Heart right ventricle (tissue), 16 donors: ENCODE data around the gene NCL. TPM values are rescaled to one million over a fixed set of nuclear protein-coding genes. Genes with fewer than 3 reads are reported as not detected.

Experiments
- ATAC-seq, 8 donors: fragments of 200-7000 bp; cut with Tn5 transposase; one replicate each; pipeline ENCODE4 v1.9.1; 2020; ENCODE audit warnings: mild to moderate bottlenecking in 8 of 8, moderate library complexity in 8 of 8, moderate number of reproducible peaks in 1 of 8
- DNase-seq, 2 donors: peaks; one replicate each; pipeline ENCODE4 v3.0.0-alpha.2; 2020
- H3K27ac ChIP-seq, 10 donors: fragments of 200-600 bp; sonication (generic) in 2 of 10; one replicate each; pipeline versions ENCODE4 v1.5.0 to v1.8.0; 2020 to 2022; ENCODE audit warnings: mild to moderate bottlenecking in 3 of 10
- H3K27me3 ChIP-seq, 7 donors: fragments of 200-600 bp; one replicate each; pipeline ENCODE4 v1.8.0; 2021 to 2022; ENCODE audit warnings: mild to moderate bottlenecking in 2 of 7
- H3K36me3 ChIP-seq, 9 donors: fragments of 200-600 bp; sonication (generic) in 1 of 9; one replicate each; pipeline versions ENCODE4 v1.5.0 to v1.8.0; 2020 to 2022; ENCODE audit warnings: mild to moderate bottlenecking in 2 of 9
- H3K4me1 ChIP-seq, 9 donors: fragments of 200-600 bp; sonication (generic) in 1 of 9; one replicate each; pipeline versions ENCODE4 v1.5.0 to v1.8.0; 2020 to 2022; ENCODE audit warnings: mild to moderate bottlenecking in 4 of 9
- H3K4me3 ChIP-seq, 10 donors: fragments of 200-600 bp; sonication (generic) in 2 of 10; one replicate each; pipeline versions ENCODE4 v1.5.0 to v1.8.0; 2020 to 2022; ENCODE audit warnings: mild to moderate bottlenecking in 7 of 10, moderate library complexity in 2 of 10
- H3K9me3 ChIP-seq, 11 donors: fragments of 200-600 bp in 10 of 11; sonication (generic) in 2 of 11; one replicate each; pipeline versions ENCODE4 v1.5.0 to v1.8.0; 2013 to 2022; ENCODE audit warnings: mild to moderate bottlenecking in 2 of 11, control low read depth in 1 of 11, moderate library complexity in 1 of 11
- WGBS, 2 donors: extraction: QIAGEN DNeasy Blood & Tissue Kit; methylation state at CpG; one replicate each; pipeline ENCODE4 v1.1.7; 2013; ENCODE audit warnings: inconsistent platforms in 1 of 2; 5-methylcytosine and 5-hydroxymethylcytosine counted together
- intact Hi-C, 10 donors: fragments of 100-400 bp; cut with DNase I; formaldehyde crosslinking; loops; one replicate each; pipeline versions ENCODE4 v1.11.1 to v1.14.2; 2022
- polyA plus RNA-seq, 2 donors: library from polyadenylated mRNA; stranded (reverse); fragments of 200-250 nt; gene quantifications; one replicate each; pipeline ENCODE4 v1.2.3, GENCODE V29; 2013
- total RNA-seq, 10 donors: library from RNA; stranded (reverse); fragmentation: NEBNext Ultra II Directional in 3 of 10; extraction: Animal tissue kit (Norgen Biotek cat#: 25700) in 3 of 10; gene quantifications; one replicate each; pipeline versions ENCODE4 v1.2.1 to v1.2.4, GENCODE V29; 2021 to 2023
- TF ChIP-seq, protein P1 (sequence below), 9 donors: fragments of 200-600 bp; sonication (generic) in 2 of 9; IDR thresholded peaks; one replicate each; pipeline versions ENCODE4 v1.5.0 to v1.8.0; 2021 to 2022; ENCODE audit warnings: antibody characterized with exemption in 9 of 9, mild to moderate bottlenecking in 5 of 9, moderate library complexity in 1 of 9
- donor health status: Arrhythmogenic right ventricular cardiomyopathy.
- donor health status: ischemic (EF 13 %, LVEDD 7.1; RV severe dilation, severe dysfunction).
- donor health status: healthy with polysubstance abuse.
- donor health status: DM: no; HTN: yes; CAD: no.
- donor health status: DM: no; HTN: no; CAD: no.
- donor health status: ischemic (EF 25% LVEDD 6.9; RV normal size, moderate dysfunction).
- donor health status: ischemic (EF 25% LVEDD 5.7; RV mildly dilated, moderate dysfunction).
- donor health status: healthy.
- donor health status: DM: yes; HTN: yes; CAD: no.
- donor health status: Ischemic cardiomyopathy.
- donor health status: ischemic (EF 35%, LVEDD 5.7; RV mildly dilated, moderate dysfunction).
- donor health status: nonischemic (EF 11% LVEDD 7.7; RV severe dilation, severe dysfunction).
- donor health status: DM: yes; HTN: yes; CAD: no.
- donor health status: PGD.
- donor health status: ischemic (EF 29% LVEDD 5.4; RV normal size, mild dysfunction).
- donor health status: nonischemic (EF 23%, LVEDD 6.1; RV moderate dilation, normal function).

Gene NCL
- total and polyA plus RNA-seq, 12 donors: 127 to 363 (median 300) TPM

DNA sequence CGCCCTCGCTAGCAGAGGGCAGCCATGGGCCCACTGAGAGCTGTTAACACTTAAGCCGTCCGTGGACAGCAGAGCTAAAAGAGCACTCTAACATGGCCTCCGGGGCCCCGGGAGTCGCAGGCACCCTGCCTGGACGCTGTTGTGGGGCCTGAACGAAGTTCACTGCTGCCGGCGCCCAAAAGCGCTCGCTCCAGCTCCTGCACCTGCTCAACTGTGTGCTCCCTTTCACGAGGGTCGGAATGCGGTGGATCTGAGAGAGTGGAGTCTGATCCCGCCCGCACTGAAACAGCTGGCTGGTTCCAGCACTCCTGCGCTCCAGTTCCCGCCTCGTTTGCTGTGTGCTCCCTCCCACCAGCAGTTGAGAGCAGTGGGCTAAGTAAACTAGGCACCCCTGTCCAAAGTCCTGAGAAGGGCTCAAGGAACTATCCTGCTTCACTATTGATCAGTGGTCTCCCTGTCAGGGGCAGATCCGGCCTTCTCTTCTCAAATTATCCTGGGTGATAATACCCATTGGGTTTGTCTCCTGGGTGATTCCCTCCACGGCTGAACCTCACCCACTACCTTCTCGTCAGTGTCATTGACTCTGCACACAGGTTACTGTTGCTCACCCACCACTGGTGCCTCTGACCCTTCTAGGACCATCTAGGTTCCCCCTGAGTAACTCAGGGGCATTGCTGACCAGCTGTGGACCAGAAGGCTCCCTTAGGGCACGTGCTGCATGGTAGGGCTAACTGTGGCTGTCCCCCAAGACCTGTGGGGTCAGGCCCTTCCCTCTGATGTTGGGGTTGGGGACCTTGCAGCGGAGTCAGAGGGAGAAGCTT is 45.3 kb downstream of the NCL start:
- no peak overlapping the region for H3K4me3 ChIP-seq
- no peak overlapping the region for H3K27ac ChIP-seq
- H3K27me3 ChIP-seq: peaks cover 0 to 39% (median 11%) of the 10 kb centered on the region in 7 donors
- intact Hi-C loops: loop anchor here in 3 of 10 donors (10.0 kb wide), 1 partner anchor 314 kb away; no protein-coding TSS in a partner anchor
- ATAC-seq (no peak), DNase-seq (no peak)
- no peaks in the 10 kb centered on the region for H3K36me3 ChIP-seq
- no peaks in the 10 kb centered on the region for H3K9me3 ChIP-seq
- TF ChIP-seq, protein P1, sequence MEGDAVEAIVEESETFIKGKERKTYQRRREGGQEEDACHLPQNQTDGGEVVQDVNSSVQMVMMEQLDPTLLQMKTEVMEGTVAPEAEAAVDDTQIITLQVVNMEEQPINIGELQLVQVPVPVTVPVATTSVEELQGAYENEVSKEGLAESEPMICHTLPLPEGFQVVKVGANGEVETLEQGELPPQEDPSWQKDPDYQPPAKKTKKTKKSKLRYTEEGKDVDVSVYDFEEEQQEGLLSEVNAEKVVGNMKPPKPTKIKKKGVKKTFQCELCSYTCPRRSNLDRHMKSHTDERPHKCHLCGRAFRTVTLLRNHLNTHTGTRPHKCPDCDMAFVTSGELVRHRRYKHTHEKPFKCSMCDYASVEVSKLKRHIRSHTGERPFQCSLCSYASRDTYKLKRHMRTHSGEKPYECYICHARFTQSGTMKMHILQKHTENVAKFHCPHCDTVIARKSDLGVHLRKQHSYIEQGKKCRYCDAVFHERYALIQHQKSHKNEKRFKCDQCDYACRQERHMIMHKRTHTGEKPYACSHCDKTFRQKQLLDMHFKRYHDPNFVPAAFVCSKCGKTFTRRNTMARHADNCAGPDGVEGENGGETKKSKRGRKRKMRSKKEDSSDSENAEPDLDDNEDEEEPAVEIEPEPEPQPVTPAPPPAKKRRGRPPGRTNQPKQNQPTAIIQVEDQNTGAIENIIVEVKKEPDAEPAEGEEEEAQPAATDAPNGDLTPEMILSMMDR (IDR thresholded peaks at IDR 0.05): no peak
- H3K4me1 ChIP-seq: no peaks in the 10 kb centered on the region
- 85 to 88% methylated on average over 26 of the region's 26 CpGs for WGBS, 2 donors

DNA sequence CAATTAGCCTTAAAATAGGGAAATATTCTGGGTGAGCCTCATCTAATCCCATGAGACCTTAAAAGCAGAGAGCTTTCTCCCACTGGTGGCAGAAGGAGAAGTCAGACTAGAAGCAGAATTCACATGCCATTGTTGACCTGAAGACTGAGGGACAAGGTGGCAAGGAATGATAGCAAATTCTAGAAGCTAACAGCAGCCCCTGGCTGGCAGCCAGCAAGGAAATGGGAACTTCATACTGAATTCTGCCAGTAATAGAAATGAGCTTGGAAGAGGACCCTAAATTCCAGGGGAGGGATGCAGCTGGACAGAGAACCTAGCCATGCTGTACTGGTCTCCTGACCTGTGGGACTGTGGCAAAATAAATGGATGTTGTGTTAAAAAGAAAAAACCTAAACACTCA is 49.3 kb downstream of the NCL start:
- peaks cover 0 to 43% (median 29%) of the 10 kb centered on the region in 7 donors for H3K27me3 ChIP-seq
- TF ChIP-seq, protein P1 (IDR thresholded peaks at IDR 0.05): no peak
- peaks cover 0 to 14% (median 12%) of the 10 kb centered on the region in 9 donors for H3K4me1 ChIP-seq
- H3K4me3 ChIP-seq: no peak overlapping the region
- intact Hi-C loops: loop anchor here in 3 of 10 donors (10.0 kb wide), 1 partner anchor 310 kb away; no protein-coding TSS in a partner anchor
- ATAC-seq: no peak
- no peaks in the 10 kb centered on the region for H3K36me3 ChIP-seq
- H3K27ac ChIP-seq: no peak overlapping the region
- DNase-seq: no peak
- H3K9me3 ChIP-seq: peaks cover 0 to 10% (median 4%) of the 10 kb centered on the region in 11 donors

DNA sequence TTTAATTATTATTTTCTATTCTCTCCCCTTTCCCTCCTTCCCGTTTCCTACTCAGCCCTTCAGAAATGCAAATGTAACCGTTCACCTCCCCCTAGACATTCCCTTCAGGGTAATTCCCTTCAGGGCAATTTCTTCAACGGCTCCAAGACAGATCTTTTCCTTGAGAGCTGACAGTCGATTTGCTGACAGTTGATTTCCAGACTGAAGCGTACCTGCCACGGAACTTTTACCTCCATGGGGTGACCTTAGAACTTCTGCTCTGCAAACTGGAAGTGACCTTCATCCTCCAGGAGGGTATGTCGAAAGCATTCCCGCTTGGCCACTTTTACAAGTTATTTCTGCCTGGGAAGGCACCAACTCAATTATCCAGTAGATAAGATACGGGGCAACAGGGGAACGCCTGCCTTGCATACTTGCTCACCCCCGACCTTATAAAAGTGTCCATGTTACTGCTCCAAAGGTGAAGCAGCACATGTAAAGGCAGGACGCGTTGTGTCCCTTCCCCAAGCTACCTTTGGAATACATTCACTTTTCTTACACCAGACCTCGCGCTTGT is 50.3 kb downstream of the NCL start:
- intact Hi-C loops: loop anchor here (2.0 to 10.0 kb wide), 8 partner anchors 117 to 312 kb away; no protein-coding TSS in a partner anchor
- no peaks in the 10 kb centered on the region for H3K36me3 ChIP-seq
- DNase-seq (no peak), ATAC-seq (no peak)
- peaks cover 0 to 14% (median 12%) of the 10 kb centered on the region in 9 donors for H3K4me1 ChIP-seq
- TF ChIP-seq, protein P1 (IDR thresholded peaks at IDR 0.05): no peak
- no peak overlapping the region for H3K4me3 ChIP-seq
- WGBS, 2 donors: 52 to 60% methylated on average over 15 of the region's 15 CpGs
- H3K27me3 ChIP-seq: peaks cover 0 to 43% (median 27%) of the 10 kb centered on the region in 7 donors
- H3K27ac ChIP-seq: no peak overlapping the region
- H3K9me3 ChIP-seq: peaks cover 0 to 14% (median 4%) of the 10 kb centered on the region in 11 donors

DNA sequence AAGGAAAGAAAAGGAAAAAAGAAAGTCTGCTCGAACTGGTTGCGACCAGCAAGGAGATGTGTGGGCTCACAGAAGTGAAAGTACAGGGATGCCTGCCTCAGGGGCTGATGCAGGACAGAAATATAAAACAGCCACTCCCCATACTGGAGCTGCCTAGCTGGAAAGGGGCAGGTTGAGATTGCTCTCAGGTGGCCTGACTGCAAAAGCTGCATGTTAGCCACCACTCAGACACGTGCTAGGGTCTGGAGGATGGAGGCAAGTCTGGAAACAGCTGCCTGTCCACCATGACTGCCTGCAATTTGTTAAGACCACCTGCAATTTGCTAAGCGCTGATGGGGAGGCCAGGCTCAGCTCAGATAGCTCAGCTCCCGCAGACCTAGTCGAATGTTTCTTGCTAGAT is 50.8 kb downstream of the NCL start:
- H3K4me1 ChIP-seq: peaks cover 0 to 14% (median 12%) of the 10 kb centered on the region in 9 donors
- intact Hi-C loops: loop anchor here (2.0 to 10.0 kb wide), 8 partner anchors 116 to 311 kb away; no protein-coding TSS in a partner anchor
- 88 to 89% methylated on average over 6 of the region's 6 CpGs for WGBS, 2 donors
- TF ChIP-seq, protein P1 (IDR thresholded peaks at IDR 0.05): no peak
- H3K27me3 ChIP-seq: peaks cover 0 to 43% (median 21%) of the 10 kb centered on the region in 7 donors
- no peak overlapping the region for H3K4me3 ChIP-seq
- no peak for ATAC-seq
- H3K9me3 ChIP-seq: peaks cover 0 to 14% (median 4%) of the 10 kb centered on the region in 11 donors
- no peaks in the 10 kb centered on the region for H3K36me3 ChIP-seq
- no peak overlapping the region for H3K27ac ChIP-seq
- DNase-seq: no peak
